IPS DF 4.7 (cell line): ENCODE measurements around the gene YAE1.
"Not testable (repeated sequence)": the region's sequence is repeated elsewhere in the genome, so short reads cannot be mapped to it uniquely, and the experiment has no call there.

Experiments
- DNase-seq: peaks from one replicate; pipeline ENCODE4 v3.0.0-alpha.2; 2013; ENCODE audit warnings: low spot score; ENCODE audit errors: extremely low read depth

YAE1 gene

GRCh38 chr7:39566023-39566921 lies at the start of gene YAE1:
TSS of gene YAE1 (plus strand) at chr7:39566404. CDS start at chr7:39566419, 15 bp downstream.
- DNase-seq: peak; percentile 22

GRCh38 chr7:39516498-39516897 lies 49.7 kb upstream of the YAE1 start:
- DNase-seq: no peak

- no peak for DNase-seq
Observed at GRCh38 chr7:39517240-39517639, 49.0 kb upstream of the YAE1 start.

- no peak for DNase-seq
Observed at GRCh38 chr7:39525926-39526325, 40.3 kb upstream of the YAE1 start.

- no peak for DNase-seq
Observed at GRCh38 chr7:39526666-39527065, 39.5 kb upstream of the YAE1 start.

- no peak for DNase-seq
Observed at GRCh38 chr7:39527296-39527695, 38.9 kb upstream of the YAE1 start.

- DNase-seq: no peak
Observed at GRCh38 chr7:39527951-39528350, 38.3 kb upstream of the YAE1 start.

- no peak for DNase-seq
Observed at GRCh38 chr7:39528849-39529248, 37.4 kb upstream of the YAE1 start.

- no peak for DNase-seq
Observed at GRCh38 chr7:39529582-39529981, 36.6 kb upstream of the YAE1 start.

GRCh38 chr7:39530971-39531370 lies 35.2 kb upstream of the YAE1 start:
- no peak for DNase-seq

GRCh38 chr7:39531818-39532217 lies 34.4 kb upstream of the YAE1 start:
- no peak for DNase-seq

- no peak for DNase-seq
Observed at GRCh38 chr7:39532832-39533231, 33.4 kb upstream of the YAE1 start.

GRCh38 chr7:39534599-39534998 lies 31.6 kb upstream of the YAE1 start:
- no peak for DNase-seq

- DNase-seq: no peak
Observed at GRCh38 chr7:39535064-39535463, 31.1 kb upstream of the YAE1 start.

GRCh38 chr7:39535720-39536119 lies 30.5 kb upstream of the YAE1 start:
- DNase-seq: no peak

- no peak for DNase-seq
Observed at GRCh38 chr7:39536951-39537350, 29.3 kb upstream of the YAE1 start.

- DNase-seq: no peak
Observed at GRCh38 chr7:39539816-39540215, 26.4 kb upstream of the YAE1 start.

GRCh38 chr7:39540320-39540719 lies 25.9 kb upstream of the YAE1 start:
- DNase-seq: no peak

- DNase-seq: no peak
Observed at GRCh38 chr7:39541511-39541910, 24.7 kb upstream of the YAE1 start.

GRCh38 chr7:39544774-39545173 lies 21.4 kb upstream of the YAE1 start:
- not testable (repeated sequence) for DNase-seq

GRCh38 chr7:39547336-39547735 lies 18.9 kb upstream of the YAE1 start:
- DNase-seq: no peak

GRCh38 chr7:39550411-39550810 lies 15.8 kb upstream of the YAE1 start:
- no peak for DNase-seq

GRCh38 chr7:39553436-39553835 lies 12.8 kb upstream of the YAE1 start:
- no peak for DNase-seq
